ENCODE results near the gene SLC19A3. TPM values are rescaled to one million over a fixed set of nuclear protein-coding genes. Genes with fewer than 3 reads are reported as not detected.

The SLC19A3 gene
- total RNA-seq, 1 experiment from 2014 or later = 2.3 TPM

DNA sequence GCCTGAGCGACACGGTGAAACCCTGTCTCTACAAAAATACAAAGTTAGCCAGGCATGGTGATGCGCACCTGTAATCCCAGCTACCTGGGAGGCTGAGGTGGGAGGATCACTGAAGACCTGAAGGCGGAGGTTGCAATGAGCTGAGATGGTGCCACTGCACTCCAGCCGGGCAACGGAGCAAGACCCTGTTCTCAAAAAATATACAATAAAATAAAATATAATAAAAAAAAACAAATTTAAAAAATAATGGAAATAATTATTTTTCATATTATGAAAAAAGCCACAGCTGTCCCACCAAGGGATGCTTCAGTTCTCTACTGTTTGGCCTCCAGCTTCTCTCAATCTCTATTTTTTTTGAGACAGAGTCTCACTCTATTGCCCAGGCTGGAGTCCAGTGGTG is 10.4 kb downstream of the SLC19A3 start:
- H3K4ac ChIP-seq (ENCODE audit: low read depth, low read length) = no peak overlapping the region
- no peak overlapping the region for H3K56ac ChIP-seq (ENCODE audit: insufficient read length, low read depth, low read length)
- no peak overlapping the region for H2BK12ac ChIP-seq (ENCODE audit: insufficient read length, low read depth, low read length)
- H2BK120ac ChIP-seq (ENCODE audit: low read depth, low read length, poor library complexity, severe bottlenecking) = no peak overlapping the region
- H3K9me3 ChIP-seq (ENCODE audit: control insufficient read depth, low read depth, low read length) = no peaks in the 10 kb centered on the region
- WGBS (ENCODE audit: extremely low coverage, insufficient read length, low lambda C conversion rate) = no CpG with 5 or more reads among the region's 6 CpGs
- H3K23ac ChIP-seq (ENCODE audit: insufficient read length, low read depth, low read length) = no peak overlapping the region
- Mint-ChIP-seq H3K27ac (no peak overlapping the region), H3K27me3 (ENCODE audit: low read depth) (no peaks in the 10 kb centered on the region), H3K9me3 (peaks cover 0 to 3% of the 10 kb centered on the region in 2 experiments; a peak in 4 of 5 replicates), H3K4me1 (peaks cover 0 to 8% of the 10 kb centered on the region in 2 experiments; a peak in 2 of 4 replicates), H3K4me3 (no peak overlapping the region), H3K36me3 (ENCODE audit: insufficient read depth in 1 of 3, low read depth in 3 of 3) (peaks cover 2 to 4% (median 4%) of the 10 kb centered on the region in 3 experiments; a peak in 4 of 7 replicates)
- H3T11ph ChIP-seq (ENCODE audit: low read length) = no peak overlapping the region
- no peaks in the 10 kb centered on the region for H3K79me1 ChIP-seq (ENCODE audit: insufficient read depth, low read depth, low read length, poor library complexity, severe bottlenecking)
- H2AFZ ChIP-seq (ENCODE audit: low read length) = no peak overlapping the region
- H2AK5ac ChIP-seq (ENCODE audit: insufficient read length, low read length) = no peak overlapping the region
- H4K8ac ChIP-seq (replicated peaks; ENCODE audit: insufficient read length, low read depth, low read length) = no peak overlapping the region
- no peak overlapping the region for H3K9ac ChIP-seq (ENCODE audit: extremely low read depth, insufficient read length, low read length)
- no peaks in the 10 kb centered on the region for H4K20me1 ChIP-seq (ENCODE audit: control insufficient read depth, insufficient read depth, insufficient read length)
- H3K23me2 ChIP-seq (ENCODE audit: insufficient read length, low read depth, low read length, poor library complexity, severe bottlenecking) = no peaks in the 10 kb centered on the region
- no peak overlapping the region for H2BK15ac ChIP-seq (ENCODE audit: low read depth, low read length)
- H3K79me2 ChIP-seq (ENCODE audit: insufficient read depth, low read length) = no peaks in the 10 kb centered on the region
- no peaks in the 10 kb centered on the region for H3K27me3 ChIP-seq (ENCODE audit: insufficient read depth, low read length)
- H3K18ac ChIP-seq (ENCODE audit: insufficient read length, low read depth, low read length) = no peak overlapping the region
- no peak overlapping the region for H3K4me2 ChIP-seq (ENCODE audit: insufficient read depth, insufficient read length, low read length)
- no peak overlapping the region for H4K91ac ChIP-seq (ENCODE audit: insufficient read length, low read depth, low read length)
- no peak overlapping the region for H3K27ac ChIP-seq (ENCODE audit: insufficient read length, low read depth, low read length)
- no peak for TF ChIP-seq CTCF (conservative IDR thresholded peaks at IDR 0.05)
- H3K14ac ChIP-seq (ENCODE audit: insufficient read depth, low read length) = no peak overlapping the region
- no peak for DNase-seq
- no peak overlapping the region for H2BK20ac ChIP-seq (ENCODE audit: low read depth, low read length, poor library complexity, severe bottlenecking)
- no peaks in the 10 kb centered on the region for H3K4me1 ChIP-seq (ENCODE audit: insufficient read depth, low read length)
- H4K5ac ChIP-seq (ENCODE audit: insufficient read length, low read depth, low read length) = no peak overlapping the region
- H2BK5ac ChIP-seq (ENCODE audit: insufficient read length, low read length) = no peak overlapping the region

All from H9 (cell line).